Activated T-cell treated with anti-CD3 and anti-CD28 coated beads, Interleukin-2, amount 50 U/mL, for 4 hours (primary cell): ENCODE results near the gene AASS. TPM values are rescaled to one million over a fixed set of nuclear protein-coding genes. Genes with fewer than 3 reads are reported as not detected.
A peak's percentile ranks its signal among the peaks of the same experiment; 100 is the strongest.
"Not testable (repeated sequence)": the region's sequence is repeated elsewhere in the genome, so short reads cannot be mapped to it uniquely, and the experiment has no call there.

Experiments
- ATAC-seq, 2 donors: fragments of 200-7000 bp; cut with Tn5 transposase; one replicate each; pipeline ENCODE4 v1.10.0; 2021
- DNase-seq: peaks from one replicate; pipeline ENCODE4 v3.0.0-alpha.2; 2020
- H3K27me3 Mint-ChIP-seq: one replicate; pipeline ENCODE4 v1.8.0; 2021; ENCODE audit warnings: low read depth, mixed read lengths
- H3K36me3 Mint-ChIP-seq: one replicate; pipeline ENCODE4 v1.8.0; 2022; ENCODE audit warnings: mixed read lengths; ENCODE audit not compliant: insufficient read depth
- H3K4me1 Mint-ChIP-seq: one replicate; pipeline ENCODE4 v1.8.0; 2021; ENCODE audit warnings: low read depth, mixed read lengths
- H3K4me3 Mint-ChIP-seq: one replicate; pipeline ENCODE4 v1.8.0; 2021; ENCODE audit warnings: mild to moderate bottlenecking, moderate library complexity, mixed read lengths
- H3K9me3 Mint-ChIP-seq: one replicate; pipeline ENCODE4 v1.8.0; 2021; ENCODE audit warnings: mixed read lengths
- total RNA-seq, 3 donors: library from RNA; stranded (reverse); gene quantifications; one replicate each; pipeline ENCODE4 v1.2.1, GENCODE V29; 2021

AASS gene
- total RNA-seq, 3 donors from 2014 or later = 0.65 to 0.90 (median 0.83) TPM

DNA sequence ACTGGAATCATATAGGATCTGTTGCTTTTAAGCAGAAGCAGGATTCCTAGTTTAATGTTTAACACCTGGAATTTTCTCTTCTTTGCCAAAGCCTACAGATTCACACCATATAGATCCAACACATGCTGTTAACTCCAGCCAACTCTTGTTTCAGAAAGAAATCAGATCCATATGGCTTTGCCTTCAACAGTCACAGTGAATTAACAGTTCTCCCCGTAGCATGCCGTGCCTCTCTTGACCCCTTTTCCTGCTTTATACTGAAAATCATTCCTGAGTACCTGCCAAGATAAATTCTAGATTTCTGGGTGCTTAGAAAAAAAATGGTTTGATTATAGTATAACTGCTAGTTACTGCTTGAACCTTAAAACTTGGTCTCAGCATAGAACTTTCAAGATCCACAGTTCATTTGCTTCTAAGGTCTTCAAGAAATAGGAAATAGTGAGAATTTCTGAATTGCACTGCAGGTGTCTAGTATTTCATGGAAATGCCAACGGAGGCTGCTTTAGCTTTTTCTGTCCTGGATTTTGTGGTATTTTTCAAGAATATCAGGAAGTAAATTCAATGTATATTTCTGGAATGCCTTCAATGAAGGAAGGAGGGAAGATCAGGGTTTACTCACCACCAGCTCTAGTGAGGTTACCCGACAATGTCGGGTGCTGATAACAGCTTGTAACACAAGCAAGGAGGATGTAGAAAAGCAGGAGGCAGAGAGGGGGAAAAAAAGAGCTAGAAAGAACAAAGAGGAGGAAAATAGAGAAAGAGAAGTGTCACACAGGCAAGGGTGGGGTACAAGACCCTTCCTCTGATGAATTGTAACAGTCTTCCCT, 6.6 kb downstream of the AASS start:
- ATAC-seq (no peak), DNase-seq (no peak)
- peak overlapping the region; percentile 61 for H3K4me3 Mint-ChIP-seq
- H3K9me3 Mint-ChIP-seq = no peaks in the 10 kb centered on the region
- H3K36me3 Mint-ChIP-seq = no peaks in the 10 kb centered on the region
- peaks cover 10% of the 10 kb centered on the region for H3K27me3 Mint-ChIP-seq
- peaks cover 12% of the 10 kb centered on the region for H3K4me1 Mint-ChIP-seq

DNA sequence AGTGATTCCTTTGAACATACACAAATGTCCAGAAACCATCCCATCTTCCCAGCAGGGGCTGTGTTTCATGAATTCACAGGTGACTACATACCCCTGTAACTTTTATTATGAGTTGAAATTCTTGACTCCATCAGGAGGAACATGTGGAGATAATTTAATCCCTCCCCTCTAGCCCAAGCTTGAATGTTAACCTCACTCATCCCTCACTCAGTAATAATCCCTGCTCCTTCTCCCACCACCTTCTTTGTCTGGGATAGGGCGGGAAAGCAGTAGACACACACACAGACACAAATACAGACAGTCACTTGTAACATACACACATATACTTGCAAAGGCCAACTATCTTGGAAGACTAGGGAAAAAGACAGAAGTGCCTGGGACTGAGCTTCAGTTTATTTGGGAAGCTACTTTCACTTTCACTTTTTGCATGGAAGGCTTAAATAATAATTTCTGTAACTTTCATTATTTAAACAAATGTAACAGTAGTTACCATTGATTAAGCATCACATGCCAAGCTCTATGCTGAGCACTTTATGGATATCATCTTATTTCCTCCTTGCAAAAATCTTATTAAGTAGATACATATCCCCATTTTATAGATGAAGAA, 7.3 kb downstream of the AASS start:
- Mint-ChIP-seq H3K9me3 (no peaks in the 10 kb centered on the region), H3K4me1 (peaks cover 12% of the 10 kb centered on the region), H3K4me3 (peak overlapping the region; percentile 35), H3K36me3 (no peaks in the 10 kb centered on the region), H3K27me3 (peaks cover 6% of the 10 kb centered on the region)
- no peak for DNase-seq
- no peak for ATAC-seq

DNA sequence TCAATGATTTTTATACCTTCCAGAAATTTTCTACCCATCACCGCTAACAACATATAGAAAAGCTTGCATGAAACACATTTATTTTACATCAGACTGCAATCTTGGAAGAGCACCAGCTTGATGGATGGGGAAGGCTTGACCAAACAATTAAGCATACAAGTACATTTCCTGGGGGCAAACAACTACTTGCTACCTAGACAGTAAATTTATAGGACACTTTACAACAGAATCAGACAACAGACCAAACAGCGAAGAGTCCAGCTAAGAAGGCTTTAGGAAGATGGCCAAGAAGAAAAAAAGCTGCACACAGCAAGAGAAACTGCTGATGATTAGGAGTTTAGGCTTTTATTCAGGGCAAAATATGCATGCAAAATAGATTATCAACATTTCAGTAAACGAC, 8.0 kb downstream of the AASS start:
- Mint-ChIP-seq H3K27me3 (no peaks in the 10 kb centered on the region), H3K4me3 (no peak overlapping the region), H3K4me1 (peaks cover 12% of the 10 kb centered on the region), H3K9me3 (no peaks in the 10 kb centered on the region), H3K36me3 (no peaks in the 10 kb centered on the region)
- DNase-seq (no peak), ATAC-seq (no peak)

DNA sequence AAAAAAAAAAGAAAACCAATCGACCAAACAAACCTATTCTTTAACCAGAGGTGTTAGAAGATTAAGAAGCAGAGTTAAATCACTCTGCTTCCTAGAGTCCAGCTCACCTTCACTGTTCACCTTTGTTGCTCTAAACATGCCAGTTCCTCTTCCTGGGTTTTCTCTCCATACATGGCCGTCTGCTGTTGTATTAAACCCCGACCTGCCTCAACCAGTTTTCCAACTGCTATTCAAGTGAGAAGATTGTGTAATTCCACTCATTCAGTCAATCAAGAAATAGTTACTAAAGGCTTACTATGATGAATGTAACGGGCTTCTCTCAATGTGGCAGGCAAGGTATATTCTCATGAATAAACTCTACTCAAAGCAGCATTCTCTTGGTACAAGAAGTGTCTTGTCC, 8.8 kb downstream of the AASS start:
- H3K36me3 Mint-ChIP-seq = no peaks in the 10 kb centered on the region
- DNase-seq = no peak
- H3K27me3 Mint-ChIP-seq = no peaks in the 10 kb centered on the region
- H3K9me3 Mint-ChIP-seq = no peaks in the 10 kb centered on the region
- ATAC-seq = no peak
- peaks cover 12% of the 10 kb centered on the region for H3K4me1 Mint-ChIP-seq
- H3K4me3 Mint-ChIP-seq = no peak overlapping the region

DNA sequence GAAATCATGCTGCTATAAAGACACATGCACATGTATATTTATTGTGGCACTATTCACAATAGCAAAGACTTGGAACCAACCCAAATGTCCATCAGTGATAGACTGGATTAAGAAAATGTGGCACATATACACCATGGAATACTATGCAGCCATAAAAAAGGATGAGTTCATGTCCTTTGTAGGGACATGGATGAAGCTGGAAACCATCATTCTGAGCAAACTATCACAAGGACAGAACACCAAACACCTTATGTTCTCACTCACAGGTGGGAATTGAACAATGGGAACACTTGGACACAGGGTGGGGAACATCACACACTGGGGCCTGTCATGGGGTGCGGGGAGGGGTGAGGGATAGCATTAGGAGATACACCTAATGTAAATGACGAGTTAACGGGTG, 9.3 kb downstream of the AASS start:
- not testable (repeated sequence) for H3K9me3 Mint-ChIP-seq, H3K27me3 Mint-ChIP-seq, DNase-seq, H3K4me3 Mint-ChIP-seq, ATAC-seq, H3K36me3 Mint-ChIP-seq
- H3K4me1 Mint-ChIP-seq = peaks cover 12% of the 10 kb centered on the region

DNA sequence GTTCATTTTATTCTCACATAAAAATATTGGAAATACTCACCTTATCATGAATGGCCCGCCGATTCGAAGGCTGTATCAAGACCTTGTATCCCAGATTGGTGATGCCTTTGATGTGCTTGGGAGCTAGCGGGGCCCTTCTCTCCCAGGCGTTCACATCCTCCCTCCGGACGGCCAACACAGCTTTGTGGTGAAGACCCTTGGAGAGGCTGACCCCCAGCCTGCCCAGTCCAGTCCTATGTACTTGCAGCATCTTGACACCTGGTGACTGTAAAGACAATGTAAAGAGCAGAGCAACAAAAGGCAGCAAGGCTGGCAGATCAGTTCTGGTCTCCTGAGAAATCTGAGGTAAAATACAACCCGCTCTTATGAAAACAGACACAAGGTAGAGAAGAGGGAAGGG, 10.6 kb downstream of the AASS start:
- Mint-ChIP-seq H3K4me3 (no peak overlapping the region), H3K36me3 (no peaks in the 10 kb centered on the region), H3K9me3 (no peaks in the 10 kb centered on the region), H3K27me3 (no peaks in the 10 kb centered on the region), H3K4me1 (peaks cover 12% of the 10 kb centered on the region)
- ATAC-seq (no peak), DNase-seq (no peak)

DNA sequence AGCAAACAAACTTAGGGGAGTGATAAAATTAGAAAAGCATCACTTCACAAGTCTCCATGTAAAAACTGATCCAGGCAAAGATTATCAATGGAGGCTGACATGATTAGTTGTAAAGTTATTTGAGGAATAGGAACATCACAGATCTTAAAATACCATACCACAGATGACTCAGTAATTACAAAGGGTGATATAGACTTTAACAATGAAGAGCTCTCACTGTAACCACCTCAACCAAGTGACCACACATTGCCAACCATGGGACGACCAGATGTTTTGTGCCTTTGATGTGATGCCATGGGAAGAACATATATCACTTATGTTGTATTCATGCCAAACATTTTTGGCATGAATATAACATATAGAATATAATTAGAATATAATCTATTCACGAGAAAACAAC, 11.7 kb downstream of the AASS start:
- no peak overlapping the region for H3K4me3 Mint-ChIP-seq
- no peaks in the 10 kb centered on the region for H3K9me3 Mint-ChIP-seq
- H3K36me3 Mint-ChIP-seq = no peaks in the 10 kb centered on the region
- DNase-seq (no peak), ATAC-seq (no peak)
- no peaks in the 10 kb centered on the region for H3K27me3 Mint-ChIP-seq
- H3K4me1 Mint-ChIP-seq = peaks cover 7% of the 10 kb centered on the region

DNA sequence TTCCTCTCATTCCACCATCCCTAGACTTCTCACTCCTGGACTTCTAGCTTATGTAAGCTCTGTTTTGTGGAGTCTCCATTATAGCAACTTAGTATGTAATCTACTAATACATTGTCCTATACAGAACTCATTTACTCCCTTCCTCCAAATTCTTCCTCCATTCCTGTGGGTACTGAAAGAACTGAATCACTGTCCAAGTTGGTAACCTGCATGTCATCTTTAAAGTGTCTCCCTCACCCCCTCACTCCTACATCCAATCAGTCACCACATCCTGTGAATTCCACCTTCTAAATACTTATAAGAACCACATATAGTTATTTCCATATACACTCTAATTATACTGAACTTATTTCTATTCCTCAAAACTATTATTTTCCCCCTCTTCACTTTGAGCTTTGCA, 20.3 kb downstream of the AASS start:
- Mint-ChIP-seq H3K36me3 (no peaks in the 10 kb centered on the region), H3K27me3 (no peaks in the 10 kb centered on the region), H3K4me1 (no peaks in the 10 kb centered on the region), H3K4me3 (no peak overlapping the region), H3K9me3 (peaks cover 15% of the 10 kb centered on the region)
- DNase-seq (no peak), ATAC-seq (no peak)

DNA sequence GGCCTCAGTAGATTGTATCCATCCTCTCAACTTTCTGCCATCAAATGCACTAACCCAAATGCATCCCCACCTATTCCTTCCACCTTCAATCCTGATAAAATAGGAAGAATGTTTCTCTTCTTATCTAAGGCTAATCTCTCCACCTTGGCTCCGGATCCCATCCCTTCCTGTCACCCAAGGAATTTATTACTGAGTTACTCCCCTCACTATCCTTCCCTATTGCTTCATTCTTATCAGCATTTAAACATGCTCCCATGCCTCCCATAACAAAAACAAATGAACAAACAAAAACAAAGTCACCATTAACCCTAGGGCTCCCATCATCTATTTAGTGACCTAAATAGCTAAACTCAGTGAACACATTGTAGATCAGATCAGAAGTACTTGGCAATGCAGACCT, 25.3 kb downstream of the AASS start:
- peaks cover 10% of the 10 kb centered on the region for H3K9me3 Mint-ChIP-seq
- no peaks in the 10 kb centered on the region for H3K4me1 Mint-ChIP-seq
- H3K36me3 Mint-ChIP-seq = no peaks in the 10 kb centered on the region
- no peak for DNase-seq
- H3K27me3 Mint-ChIP-seq = no peaks in the 10 kb centered on the region
- no peak overlapping the region for H3K4me3 Mint-ChIP-seq
- no peak for ATAC-seq

DNA sequence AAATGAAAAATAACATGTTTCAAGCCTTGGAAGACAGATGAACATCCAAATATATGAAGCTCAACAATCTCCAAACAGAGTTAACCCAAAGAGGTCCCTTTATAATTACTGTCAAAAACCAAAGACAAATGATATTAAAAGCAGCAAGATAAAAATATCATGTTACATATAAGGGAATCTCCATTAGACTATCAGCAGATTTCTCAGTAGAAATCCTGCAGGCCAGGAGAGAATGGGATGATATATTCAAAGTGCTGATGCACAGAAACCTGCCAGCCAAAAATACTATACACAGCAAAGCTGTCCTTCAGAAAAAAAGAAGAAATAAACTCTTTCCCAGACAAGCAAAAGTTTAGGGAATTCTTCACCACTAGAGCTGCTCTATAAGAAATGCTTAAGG, 41.0 kb downstream of the AASS start:
- Mint-ChIP-seq H3K27me3 (no peaks in the 10 kb centered on the region), H3K4me1 (no peaks in the 10 kb centered on the region), H3K9me3 (peaks cover 40% of the 10 kb centered on the region), H3K4me3 (no peak overlapping the region), H3K36me3 (peaks cover 3% of the 10 kb centered on the region)
- no peak for ATAC-seq
- DNase-seq = no peak

DNA sequence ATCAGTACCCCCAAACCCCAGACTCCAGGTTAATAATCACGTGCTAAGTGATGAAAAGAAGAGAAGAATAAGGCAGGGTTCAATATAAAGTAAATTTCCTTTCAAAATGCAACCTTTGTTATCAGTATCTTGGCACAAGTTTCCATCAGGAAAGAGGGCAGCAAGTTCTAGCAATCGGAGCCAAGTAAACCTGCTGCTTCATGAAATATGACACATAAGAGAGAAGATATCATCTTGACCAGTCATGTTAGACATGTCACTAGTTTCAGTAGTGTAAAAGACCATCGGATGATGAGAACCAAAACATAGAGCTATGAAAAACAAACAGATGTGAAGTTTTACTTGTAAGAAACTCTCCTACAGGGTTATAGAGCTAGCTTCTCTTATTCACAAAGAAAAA, 44.0 kb downstream of the AASS start:
- no peak for ATAC-seq
- H3K4me3 Mint-ChIP-seq = no peak overlapping the region
- no peaks in the 10 kb centered on the region for H3K27me3 Mint-ChIP-seq
- peaks cover 3% of the 10 kb centered on the region for H3K36me3 Mint-ChIP-seq
- H3K4me1 Mint-ChIP-seq = no peaks in the 10 kb centered on the region
- DNase-seq = no peak
- peaks cover 27% of the 10 kb centered on the region for H3K9me3 Mint-ChIP-seq

DNA sequence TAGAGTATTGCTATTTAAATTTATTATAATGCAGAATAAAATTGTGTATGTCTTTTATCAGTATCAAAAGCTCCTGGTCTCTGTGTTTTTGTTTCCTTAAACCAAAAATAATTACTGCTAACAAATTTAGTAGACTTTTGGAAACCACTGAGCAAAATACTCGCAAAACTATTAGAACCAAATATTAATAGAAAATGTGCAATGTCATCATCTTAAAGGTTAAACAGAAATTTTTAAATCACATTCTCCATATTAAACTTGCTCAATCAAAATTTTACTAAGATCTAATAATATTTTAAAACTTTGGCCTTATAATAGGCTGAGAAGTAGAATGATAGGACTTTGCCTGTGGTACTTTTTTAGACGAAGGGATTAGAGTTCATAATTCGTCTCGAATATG, 48.4 kb downstream of the AASS start:
- Mint-ChIP-seq H3K9me3 (peaks cover under 1% of the 10 kb centered on the region), H3K27me3 (no peaks in the 10 kb centered on the region), H3K36me3 (no peaks in the 10 kb centered on the region), H3K4me3 (no peak overlapping the region), H3K4me1 (no peaks in the 10 kb centered on the region)
- no peak for ATAC-seq
- no peak for DNase-seq

DNA sequence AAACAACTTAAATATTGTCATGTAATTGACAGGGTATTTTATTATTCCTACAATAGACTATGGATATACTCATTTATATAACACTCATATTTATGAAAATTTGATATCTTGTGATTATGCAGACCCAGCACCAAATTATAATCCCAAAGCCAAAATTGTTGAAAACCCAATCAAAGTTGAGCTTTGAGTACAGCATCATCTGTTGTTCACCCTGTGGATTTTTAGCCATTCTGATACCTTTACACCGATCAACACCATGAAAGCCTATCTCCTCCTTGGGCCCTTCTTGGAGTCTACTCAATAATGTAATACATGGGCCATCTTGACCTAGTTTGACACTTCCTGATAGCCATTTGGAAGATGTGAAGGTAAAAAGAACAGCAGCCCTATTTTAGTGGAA, 49.5 kb downstream of the AASS start:
- no peaks in the 10 kb centered on the region for H3K4me1 Mint-ChIP-seq

DNA sequence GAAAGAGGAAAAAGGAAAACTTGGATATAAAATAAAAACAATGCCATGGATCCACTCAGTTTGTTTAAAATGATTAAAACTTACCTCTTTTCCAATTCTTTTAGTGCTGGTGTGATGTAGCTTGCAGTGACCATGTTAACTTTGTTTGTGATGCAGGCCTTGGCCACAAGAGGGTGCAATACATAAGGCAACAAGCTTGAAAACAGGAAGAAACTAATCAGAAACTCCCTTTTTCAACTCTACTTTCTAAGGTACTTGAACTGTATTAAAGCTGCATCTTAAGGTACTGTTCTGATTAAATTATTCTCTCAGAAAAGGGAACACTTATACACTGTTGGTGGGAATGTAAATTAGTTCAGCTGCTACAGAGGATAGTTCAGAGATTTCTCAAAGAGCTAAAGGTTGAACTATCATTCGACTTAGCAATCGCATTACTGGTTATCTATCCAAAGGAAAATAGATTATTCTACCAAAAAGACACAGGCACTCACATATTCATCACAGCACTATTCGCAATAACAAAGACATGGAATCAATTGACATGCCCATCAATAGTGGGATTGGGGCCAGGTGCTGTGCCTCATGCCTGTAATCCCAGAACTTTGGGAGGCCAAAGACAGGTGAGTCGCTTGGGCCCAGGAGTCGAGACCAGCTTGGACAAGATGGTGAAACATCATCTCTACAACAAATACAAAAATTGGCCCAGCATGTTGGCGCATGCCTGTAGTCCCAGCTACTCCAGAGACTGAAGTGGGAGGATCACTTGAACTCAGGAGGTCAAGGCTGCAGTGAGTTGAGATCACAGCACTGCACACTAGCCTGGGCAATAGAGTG, 50.9 kb downstream of the AASS start:
- no peaks in the 10 kb centered on the region for H3K27me3 Mint-ChIP-seq
- ATAC-seq (no peak), DNase-seq (peak; percentile 25)
- H3K4me3 Mint-ChIP-seq = no peak overlapping the region
- no peaks in the 10 kb centered on the region for H3K4me1 Mint-ChIP-seq
- H3K36me3 Mint-ChIP-seq = no peaks in the 10 kb centered on the region
- H3K9me3 Mint-ChIP-seq = no peaks in the 10 kb centered on the region

More for the DNA sequence above, 49.5 kb downstream of the AASS start:
- H3K4me3 Mint-ChIP-seq = no peak overlapping the region
- no peaks in the 10 kb centered on the region for H3K36me3 Mint-ChIP-seq
- no peaks in the 10 kb centered on the region for H3K27me3 Mint-ChIP-seq
- no peak for ATAC-seq
- no peaks in the 10 kb centered on the region for H3K9me3 Mint-ChIP-seq
- DNase-seq = no peak
